GM18507 (cell line): ENCODE results near the gene CHCHD3.
A peak's percentile ranks its signal among the peaks of the same experiment; 100 is the strongest.

Experiments used
- DNase-seq: peaks from one replicate; pipeline ENCODE4 v3.0.0; 2011; ENCODE audit warnings: low read depth; ENCODE audit not compliant: insufficient read length; ENCODE audit errors: extremely low spot score
- FAIRE-seq: peaks from 2 replicates; lab custom pipeline; 2011; peaks lifted over from hg19 to GRCh38; lab: Jason Lieb, UNC

Gene CHCHD3

DNA sequence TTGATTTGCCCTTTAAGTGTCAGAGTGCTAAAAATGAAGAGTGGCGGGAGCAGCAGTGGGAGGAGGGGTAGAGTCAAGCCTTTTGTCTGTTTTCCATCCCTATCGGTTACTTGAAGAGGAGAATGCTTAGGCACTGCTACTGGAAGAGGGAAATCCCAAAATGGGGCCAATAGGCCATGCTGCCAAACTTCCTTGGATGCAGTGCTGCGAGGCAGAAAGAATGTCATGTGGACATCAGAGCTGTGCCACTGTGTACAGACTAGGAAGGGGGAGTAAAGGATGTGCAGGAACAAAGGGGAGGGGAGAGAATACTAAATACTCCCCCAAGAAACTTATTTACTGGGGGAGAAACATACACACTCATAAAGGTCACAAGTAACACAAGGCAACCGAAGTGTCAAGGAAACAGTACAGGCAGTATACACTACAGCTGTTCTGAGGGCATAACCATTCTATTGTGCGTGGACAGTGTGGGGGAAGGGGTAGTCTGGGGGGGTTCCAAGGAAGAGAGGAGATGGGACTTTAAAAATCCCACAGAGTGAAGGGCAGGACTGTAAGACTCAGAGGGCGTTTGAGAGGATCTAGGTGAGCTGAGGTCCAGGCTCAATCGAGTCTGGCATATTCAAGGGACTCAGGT, 276.9 kb downstream of the CHCHD3 start:
- DNase-seq: no peak
- no peak for FAIRE-seq

- FAIRE-seq (peak; percentile 36), DNase-seq (no peak)
These were observed 281.4 kb downstream of the CHCHD3 start for GRCh38 chr7:132800522-132800921.

- DNase-seq (no peak), FAIRE-seq (no peak)
These were observed 282.8 kb downstream of the CHCHD3 start for GRCh38 chr7:132799081-132799413.

GRCh38 chr7:132797152-132797551, 284.7 kb downstream of the CHCHD3 start:
- DNase-seq (no peak), FAIRE-seq (no peak)

- FAIRE-seq (no peak), DNase-seq (no peak)
These were observed 288.4 kb downstream of the CHCHD3 start for GRCh38 chr7:132793474-132793873.

GRCh38 chr7:132791036-132791435, 290.9 kb downstream of the CHCHD3 start:
- FAIRE-seq (no peak), DNase-seq (no peak)

DNA sequence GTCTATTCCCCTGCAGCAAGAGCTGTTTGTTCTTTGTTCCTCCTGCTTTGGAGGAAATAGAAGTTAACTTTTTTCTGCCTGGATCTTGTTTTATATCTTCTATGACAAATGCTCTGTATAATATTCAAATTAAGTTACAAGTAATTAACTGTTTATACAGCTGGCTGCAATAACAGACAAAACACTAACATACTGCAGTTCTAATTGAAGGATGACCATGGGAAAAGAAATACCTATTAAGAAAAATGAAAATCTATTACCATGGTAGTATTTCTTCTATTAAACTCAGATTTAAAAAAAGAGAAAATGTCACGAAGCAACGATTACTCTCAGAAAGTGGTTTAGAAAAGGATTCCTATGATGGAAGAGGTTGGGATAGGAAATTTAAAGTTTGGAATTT, 291.8 kb downstream of the CHCHD3 start:
- no peak for DNase-seq
- FAIRE-seq: no peak

GRCh38 chr7:132789281-132789680, 292.6 kb downstream of the CHCHD3 start:
- DNase-seq (no peak), FAIRE-seq (no peak)

DNA sequence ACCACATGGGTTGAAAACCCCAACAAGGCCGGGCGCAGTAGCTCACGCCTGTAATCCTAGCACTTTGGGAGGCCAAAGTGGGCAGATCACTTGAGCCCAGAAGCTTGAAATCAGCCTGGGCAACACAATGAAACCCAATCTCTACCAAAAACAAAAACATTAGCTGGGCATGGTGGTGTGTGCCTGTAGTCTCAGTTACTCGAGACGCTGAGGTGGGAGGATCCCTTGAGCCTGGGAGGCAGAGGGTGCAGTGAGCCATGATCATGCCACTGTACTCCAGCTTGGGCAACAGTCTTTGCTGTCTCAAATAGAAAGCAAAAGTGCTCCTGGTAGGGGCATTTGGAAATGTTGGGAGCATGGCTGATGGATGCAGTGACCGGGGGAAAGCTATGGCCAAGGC, 296.0 kb downstream of the CHCHD3 start:
- FAIRE-seq: no peak
- no peak for DNase-seq

DNA sequence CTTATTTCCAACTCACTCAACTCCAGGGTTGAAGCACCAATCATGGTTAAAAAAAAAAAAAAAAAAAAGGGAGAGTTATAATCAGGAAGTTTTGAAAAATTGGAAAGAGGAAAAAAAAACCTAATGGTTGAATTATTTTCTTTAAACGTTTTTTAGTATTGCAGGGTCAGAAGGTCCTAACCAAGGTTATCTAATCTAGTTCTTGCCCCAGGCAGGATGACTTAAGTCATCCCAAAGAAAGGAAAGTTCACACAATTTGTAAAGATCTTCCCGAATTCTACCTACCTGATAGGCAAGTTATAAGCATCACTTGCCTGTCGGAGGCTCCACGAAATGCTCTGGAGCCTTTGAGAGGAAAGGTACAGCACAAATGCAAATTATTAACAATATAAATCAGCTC, 297.5 kb downstream of the CHCHD3 start:
- FAIRE-seq: no peak

GRCh38 chr7:132783824-132784223, 298.1 kb downstream of the CHCHD3 start:
- FAIRE-seq: no peak
- no peak for DNase-seq

More for the DNA sequence above, 297.5 kb downstream of the CHCHD3 start:
- DNase-seq: no peak

DNA sequence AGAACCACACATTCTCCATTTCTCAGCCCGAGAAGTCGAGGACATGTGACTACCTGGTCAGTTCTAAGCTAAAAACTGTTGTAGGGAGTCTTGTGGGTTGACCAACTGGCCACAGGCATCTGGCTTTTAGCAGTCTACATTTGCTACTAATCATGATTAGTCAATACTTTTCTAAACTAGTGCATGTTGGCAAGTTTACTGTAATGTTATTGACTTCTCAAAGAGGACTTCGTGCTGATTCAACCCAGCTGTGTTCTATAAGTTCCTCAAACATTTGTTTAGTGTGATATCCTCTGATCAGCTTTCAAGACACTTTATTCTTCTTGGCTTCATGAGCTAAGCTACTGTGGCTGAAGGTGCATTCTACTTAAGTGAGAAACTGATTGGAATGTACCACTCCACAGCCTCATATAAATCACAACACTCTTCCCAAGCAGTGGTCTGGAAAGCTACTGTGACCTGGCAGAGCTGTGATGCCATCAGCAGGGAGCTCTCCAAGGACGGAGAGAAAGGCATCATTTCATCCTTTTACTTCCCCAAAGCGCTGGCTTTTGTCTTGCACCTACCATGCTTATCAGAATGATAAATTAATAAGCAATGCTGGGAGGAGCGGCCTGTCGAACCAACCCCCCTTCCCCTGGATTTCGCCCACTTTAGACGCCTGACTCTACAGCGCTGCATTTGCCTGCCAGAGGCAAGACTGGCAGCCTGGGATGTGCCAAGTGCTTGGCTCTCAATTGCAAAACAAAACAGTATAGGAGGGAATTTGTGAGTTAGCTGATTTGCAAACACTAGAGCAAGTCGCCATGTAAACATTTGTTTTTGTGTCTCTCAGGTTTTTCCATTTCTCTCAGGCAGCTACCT, 298.9 kb downstream of the CHCHD3 start:
- FAIRE-seq (no peak), DNase-seq (no peak)

GRCh38 chr7:132780822-132781221, 301.1 kb downstream of the CHCHD3 start:
- no peak for FAIRE-seq

DNA sequence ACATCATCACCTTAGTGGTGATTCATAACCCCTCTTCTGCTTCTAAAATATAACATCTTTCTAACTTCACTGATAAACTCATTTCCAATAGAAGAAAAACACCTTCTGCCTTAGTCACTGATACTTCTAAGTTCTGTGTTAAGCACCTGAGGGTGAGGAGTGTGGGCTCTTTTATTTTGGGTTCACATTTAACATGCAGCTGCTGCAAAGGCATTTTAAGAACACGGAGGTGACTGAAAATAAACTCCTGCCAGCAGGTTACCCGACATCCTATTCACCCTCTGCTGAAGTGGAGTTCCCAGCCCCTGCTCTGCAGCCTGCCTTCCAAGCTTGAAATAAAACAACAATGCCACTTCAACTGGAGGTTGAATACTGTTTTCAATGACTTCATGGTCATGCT, 302.7 kb downstream of the CHCHD3 start:
- FAIRE-seq (no peak), DNase-seq (no peak)

More at GRCh38 chr7:132780822-132781221, 301.1 kb downstream of the CHCHD3 start:
- DNase-seq: no peak

GRCh38 chr7:132778761-132779160, 303.1 kb downstream of the CHCHD3 start:
- FAIRE-seq (no peak), DNase-seq (no peak)

DNA sequence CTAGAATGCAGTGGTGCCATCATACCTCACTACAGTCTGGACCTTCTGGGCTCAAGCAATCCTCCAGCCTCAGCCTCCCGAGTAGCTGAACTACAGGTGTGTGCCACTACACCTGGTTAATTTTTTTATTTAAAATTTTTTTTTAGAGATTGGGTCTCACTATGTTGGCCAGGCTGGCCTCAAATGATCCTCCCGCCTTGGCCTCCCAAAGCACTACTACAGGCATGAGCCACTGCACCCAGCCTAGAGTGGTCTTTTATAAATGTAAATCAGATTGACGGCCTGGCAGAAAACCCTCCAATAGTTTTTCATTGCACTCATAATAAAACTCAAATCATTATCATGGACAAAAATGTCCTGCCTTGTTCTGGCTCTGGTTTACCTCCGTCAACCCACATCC, 303.9 kb downstream of the CHCHD3 start:
- FAIRE-seq (no peak), DNase-seq (no peak)

DNA sequence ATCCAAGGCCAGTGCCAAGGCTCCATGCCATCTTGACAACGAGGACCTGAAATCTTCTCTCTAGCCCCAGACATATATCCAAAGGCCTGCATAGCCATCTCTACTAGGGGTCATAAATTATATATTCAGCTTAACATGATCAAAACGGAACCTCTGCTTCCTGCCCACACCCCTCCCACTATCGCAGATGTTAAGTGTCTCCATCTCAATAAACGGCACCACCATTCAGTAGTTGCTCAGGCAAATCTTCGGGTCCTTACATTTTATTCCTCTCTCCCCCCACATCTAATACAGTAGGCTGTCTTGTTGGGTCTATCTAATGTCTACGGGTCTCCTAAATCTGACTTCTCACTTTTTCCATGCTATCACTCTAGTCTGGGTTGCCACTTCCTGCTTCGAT, 304.5 kb downstream of the CHCHD3 start:
- DNase-seq (no peak), FAIRE-seq (no peak)

- DNase-seq: no peak
- FAIRE-seq: no peak
These were observed 305.8 kb downstream of the CHCHD3 start for GRCh38 chr7:132776048-132776620.

- DNase-seq (no peak), FAIRE-seq (no peak)
These were observed 308.3 kb downstream of the CHCHD3 start for GRCh38 chr7:132773527-132773956.

DNA sequence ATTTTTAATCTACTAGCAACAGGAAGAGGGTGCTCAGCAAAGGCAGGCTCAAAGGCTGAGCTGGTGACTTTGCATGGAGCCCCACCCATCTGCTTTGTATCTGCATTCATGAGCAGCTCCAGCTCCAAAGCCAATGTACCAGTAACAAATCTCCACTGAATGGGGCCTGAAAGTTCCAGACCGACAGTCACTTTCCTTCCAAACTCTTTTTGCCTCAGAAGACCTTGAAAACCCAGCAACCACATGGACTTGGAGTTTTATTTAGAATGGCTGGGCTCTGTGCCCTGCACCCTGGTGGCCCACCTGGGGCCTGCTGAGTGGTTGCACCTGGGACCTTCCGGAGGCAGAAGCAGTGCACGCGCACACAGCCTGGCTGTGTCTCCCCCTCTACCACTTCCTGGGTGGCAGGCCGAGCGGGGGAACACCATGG, 310.6 kb downstream of the CHCHD3 start:
- no peak for DNase-seq
- FAIRE-seq: no peak

DNA sequence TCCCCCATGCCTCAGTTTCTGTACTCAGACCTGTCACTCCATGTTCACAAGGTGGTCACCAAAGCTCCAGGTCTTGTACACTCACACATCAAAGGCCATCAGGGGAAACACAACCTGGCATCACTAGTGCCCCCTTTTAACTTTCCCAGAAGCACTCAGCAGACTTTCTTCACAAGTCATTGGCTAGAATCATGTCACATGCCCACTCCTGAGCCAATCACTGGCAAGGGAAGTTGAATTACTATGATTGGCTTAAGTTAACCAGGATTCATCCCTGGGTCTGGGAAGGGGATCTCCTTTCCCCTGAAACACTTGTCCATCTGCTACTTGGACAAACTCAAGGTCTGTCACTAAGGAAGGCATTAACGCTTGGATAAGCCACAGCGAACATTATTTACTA, 311.8 kb downstream of the CHCHD3 start:
- FAIRE-seq (no peak), DNase-seq (no peak)
